HG02938 (cell line): ENCODE results near the gene ZBTB4.
"Not testable (repeated sequence)": the region's sequence is repeated elsewhere in the genome, so short reads cannot be mapped to it uniquely, and the experiment has no call there.

Source experiments
- ATAC-seq: cut with Tn5 transposase; IDR thresholded peaks from one replicate; pipeline ENCODE4 v1.9.1; 2021; ENCODE audit warnings: mild to moderate bottlenecking, moderate library complexity; ENCODE audit not compliant: unreplicated experiment

Gene ZBTB4

DNA sequence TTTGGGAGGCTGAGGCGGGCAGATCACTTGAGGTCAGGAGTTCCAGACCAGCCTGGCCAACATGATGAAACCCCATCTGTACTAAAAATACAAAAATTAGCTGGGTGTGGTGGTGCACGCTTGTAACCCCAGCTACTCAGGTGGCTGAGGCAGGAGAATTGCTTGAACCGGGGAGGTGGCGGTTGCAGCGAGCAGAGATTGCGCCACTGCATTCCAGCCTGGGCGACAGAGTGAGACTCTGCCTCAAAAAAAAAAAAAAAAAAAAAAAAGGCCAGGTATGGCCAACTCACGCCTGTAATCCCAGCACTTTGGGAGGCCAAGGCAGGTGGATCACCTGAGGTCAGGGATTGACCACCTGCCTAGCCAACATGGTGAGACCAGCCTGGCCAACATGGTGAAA is 4.7 kb downstream of the ZBTB4 start:
- not testable (repeated sequence) for ATAC-seq

GRCh38 chr17:7471729-7472128 is 7.7 kb downstream of the ZBTB4 start:
- no peak for ATAC-seq

DNA sequence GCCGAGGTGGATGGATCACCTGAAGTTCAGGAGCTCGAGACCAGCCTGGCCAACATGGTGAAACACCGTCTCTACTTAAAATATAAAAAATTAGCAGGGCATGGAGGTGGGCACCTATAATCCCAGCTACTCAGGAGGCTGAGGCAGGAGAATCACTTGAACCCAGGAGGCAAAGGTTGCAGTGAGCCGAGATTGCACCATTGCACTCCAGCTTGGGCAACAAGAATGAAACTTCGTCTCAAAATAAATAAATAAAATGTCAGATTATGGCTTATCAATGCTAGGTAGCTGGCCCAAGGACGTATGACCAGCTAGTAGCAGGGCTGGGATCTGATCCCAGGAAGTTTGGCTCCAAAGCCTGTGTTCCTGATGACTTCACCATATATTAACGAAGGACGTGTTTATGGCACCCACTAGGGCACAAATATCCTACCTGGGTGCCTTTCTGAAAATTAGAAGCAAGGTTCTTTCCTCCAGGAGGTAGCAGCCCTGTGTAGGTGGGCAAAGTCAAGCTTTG is 8.9 kb downstream of the ZBTB4 start:
- not testable (repeated sequence) for ATAC-seq

GRCh38 chr17:7469843-7470242 is 9.6 kb downstream of the ZBTB4 start:
- ATAC-seq = not testable (repeated sequence)

DNA sequence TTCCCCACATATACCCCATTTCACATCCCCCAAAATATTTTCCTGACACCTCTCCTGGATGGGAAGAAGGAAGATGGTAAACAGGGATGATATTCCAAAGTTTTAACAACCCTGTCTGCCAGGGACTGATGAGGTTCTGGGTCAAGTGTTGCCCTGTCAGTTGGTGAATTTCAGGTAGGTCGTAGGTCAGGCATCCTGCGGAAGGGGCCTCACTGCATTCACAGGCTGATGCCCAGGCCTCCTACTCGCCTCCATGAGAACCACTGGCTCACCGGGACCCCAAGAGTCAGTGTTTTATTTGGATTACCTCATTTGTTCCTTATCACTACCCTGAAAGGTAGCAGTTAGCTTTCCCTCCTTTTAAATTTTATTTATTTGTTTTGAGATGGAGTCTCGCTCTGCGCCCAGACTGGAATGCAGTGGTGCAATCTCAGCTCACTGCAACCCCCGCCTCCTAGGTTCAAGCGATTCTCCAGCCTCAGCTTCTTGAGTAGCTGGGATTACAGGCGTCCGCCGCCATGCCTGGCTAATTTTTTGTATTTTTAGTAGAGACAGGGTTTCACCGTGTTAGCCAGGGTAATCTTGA is 10.5 kb downstream of the ZBTB4 start:
- ATAC-seq = no peak

DNA sequence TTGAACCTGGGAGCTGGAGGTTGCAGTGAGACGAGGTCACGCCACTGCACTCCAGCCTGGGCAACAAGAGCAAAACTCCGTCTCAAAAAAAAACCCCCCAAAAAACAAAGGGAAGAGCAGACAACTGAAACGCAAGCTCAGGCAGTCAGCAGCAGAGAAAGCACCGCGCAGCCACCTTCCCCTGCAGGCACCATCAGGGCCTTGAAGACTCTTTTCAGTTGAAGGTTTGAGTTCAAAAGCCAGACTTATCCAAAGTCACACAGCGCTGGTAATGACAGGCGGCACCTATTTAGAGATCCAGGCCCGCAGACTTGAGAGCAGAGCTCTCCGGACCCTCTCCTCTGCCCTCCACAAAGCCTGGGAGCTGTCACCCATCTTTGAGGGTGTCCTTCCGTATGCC is 11.1 kb downstream of the ZBTB4 start:
- no peak for ATAC-seq

GRCh38 chr17:7467498-7467897 is 11.9 kb downstream of the ZBTB4 start:
- ATAC-seq = no peak

DNA sequence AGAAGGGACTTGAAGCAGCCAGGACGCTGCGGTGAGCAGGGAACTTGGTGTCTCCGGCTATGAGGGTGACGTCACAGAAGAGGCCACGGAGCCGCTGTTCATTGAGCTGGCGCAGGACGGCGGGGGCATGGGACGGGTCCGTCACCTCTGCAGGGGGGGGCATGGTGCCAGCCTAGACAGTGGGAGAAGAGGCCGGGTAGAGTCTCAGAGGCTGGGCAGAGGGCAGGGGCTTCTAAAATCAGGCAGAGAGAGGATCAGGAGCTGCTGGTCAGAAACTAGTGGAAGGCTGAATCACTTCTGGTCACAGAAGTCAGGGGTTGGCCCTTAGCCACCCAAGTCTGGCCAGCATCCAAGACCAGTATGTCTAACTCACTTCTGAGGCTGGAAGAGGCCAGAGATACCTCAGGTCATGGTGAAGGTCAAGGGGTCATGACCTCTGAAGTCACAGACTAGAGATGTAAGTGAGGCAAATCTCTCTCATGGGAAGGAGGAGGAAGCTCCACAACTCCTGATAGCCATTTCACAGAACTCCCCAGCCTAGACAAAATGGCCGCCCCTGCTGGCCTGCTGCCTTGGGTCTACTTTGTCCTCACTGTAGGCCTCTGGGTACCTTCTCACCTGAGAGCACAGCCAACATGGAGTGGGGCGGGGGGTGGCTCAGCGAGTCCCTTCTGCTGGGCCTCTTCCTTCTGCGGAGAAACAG is 12.6 kb downstream of the ZBTB4 start:
- no peak for ATAC-seq

GRCh38 chr17:7466318-7466638 is 13.2 kb downstream of the ZBTB4 start:
- ATAC-seq = no peak

DNA sequence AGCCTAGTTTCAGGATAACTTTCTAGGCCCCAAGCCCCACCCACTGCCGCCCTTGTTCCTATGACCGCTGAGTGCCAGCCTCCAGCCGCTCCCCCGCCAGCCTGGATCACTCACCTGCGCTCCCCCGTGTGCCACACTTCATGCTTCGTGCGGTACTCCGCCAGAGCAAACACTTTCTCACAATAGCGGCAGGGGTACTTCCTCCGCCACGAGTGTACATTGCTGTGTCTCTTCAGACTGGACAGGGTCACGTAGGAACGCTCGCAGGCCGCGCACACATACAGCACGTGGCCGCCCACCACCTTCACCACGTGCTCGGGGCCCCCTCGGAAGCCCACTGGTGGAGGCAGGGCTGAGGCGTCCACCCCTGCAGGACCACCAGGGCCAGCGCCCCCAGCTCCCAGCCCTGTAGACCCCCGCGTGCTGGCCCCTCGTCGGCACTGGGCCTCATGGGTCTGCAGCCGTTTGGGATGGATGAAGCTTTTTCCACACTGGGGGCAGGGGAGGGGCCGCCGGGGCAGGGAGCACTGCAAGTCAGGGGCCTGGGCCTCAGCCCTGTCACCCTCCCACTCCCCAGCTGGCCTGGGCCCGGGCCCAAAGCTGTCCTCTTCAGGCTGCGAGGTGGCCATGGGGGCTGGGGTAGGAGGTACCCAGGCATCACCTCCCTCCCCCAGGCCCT is 13.7 kb downstream of the ZBTB4 start:
- ATAC-seq = no peak

- ATAC-seq = no peak
These were observed 15.3 kb downstream of the ZBTB4 start for GRCh38 chr17:7464081-7464480.

DNA sequence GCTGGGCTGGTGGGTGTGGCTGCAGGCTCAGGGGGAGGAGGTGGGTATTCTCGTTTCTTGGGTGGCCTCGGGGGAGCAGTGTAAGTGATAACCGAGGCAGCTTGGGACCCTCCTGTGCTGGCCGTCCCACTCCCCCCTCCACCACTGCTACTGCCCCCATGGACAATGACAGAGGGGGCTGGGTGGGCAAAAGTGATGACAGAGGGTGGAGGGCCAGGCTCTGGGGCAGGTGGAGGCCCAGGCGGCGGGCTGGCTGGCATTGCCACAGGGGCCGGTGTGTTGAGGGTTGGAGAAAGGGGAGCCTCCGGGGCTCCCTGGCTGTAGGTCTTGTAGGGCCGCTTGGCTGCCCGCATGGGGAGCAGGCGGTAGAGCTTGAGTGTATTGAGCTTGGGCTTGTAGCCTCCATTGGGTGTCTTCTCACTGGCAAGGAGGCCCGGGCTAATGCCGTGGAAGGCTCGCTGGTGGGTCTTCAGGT is 16.0 kb downstream of the ZBTB4 start:
- no peak for ATAC-seq

- ATAC-seq = no peak
These were observed 16.7 kb downstream of the ZBTB4 start for GRCh38 chr17:7462474-7463371.

- no peak for ATAC-seq
These were observed 18.4 kb downstream of the ZBTB4 start for GRCh38 chr17:7460850-7461660.

GRCh38 chr17:7459961-7460545 is 19.4 kb downstream of the ZBTB4 start:
- no peak for ATAC-seq

DNA sequence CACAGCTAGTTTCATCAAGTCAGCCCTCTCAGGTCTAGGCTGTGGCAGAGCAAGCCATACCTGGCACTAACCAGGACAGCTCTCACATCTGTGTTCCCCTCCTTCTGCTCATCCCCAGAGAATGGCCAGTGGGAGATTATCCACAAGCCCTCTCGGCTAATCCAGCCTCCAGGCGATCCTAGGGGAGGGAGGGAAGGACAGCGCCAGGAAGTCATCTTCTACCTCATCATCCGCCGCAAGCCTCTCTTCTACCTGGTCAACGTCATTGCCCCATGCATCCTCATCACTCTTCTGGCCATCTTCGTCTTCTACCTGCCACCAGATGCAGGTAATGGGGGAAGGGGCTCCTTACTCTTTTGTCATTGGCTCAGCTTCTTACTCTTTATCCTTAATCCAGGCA is 31.0 kb downstream of the ZBTB4 start:
- no peak for ATAC-seq

DNA sequence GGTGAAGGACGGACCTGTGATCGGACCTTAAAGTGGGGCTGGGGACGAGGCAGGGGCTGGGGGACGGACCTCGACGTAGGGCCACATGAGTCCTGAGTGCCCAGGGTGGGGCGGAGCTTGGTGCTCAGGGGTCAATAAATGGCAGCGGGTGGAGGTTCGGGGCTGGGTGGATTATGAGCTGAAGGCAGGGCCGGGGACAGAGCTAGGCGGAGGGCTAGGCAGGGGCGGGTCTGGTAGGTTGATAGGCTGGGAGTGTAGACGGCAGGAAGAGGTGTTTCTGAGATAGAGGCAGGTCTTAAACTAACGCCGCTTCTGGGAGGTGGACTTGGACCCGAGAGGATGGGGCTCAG is 33.8 kb downstream of the ZBTB4 start:
- no peak for ATAC-seq

GRCh38 chr17:7444682-7445618 is 34.5 kb downstream of the ZBTB4 start, which contains the start of gene CHRNB1:
Gene CHRNB1, plus strand, starts transcription at chr17:7445061. Its CDS starts 67 bp downstream, at chr17:7445128.
- ATAC-seq = no peak
